ENCODE results near the gene TRAPPC14.

Gene TRAPPC14

GRCh38 chr7:100173806-100174495 lies 15.4 kb upstream of the TRAPPC14 start:
- no peak for DNase-seq (ENCODE audit: low spot score)

GRCh38 chr7:100171840-100172239 lies 13.3 kb upstream of the TRAPPC14 start:
- DNase-seq (ENCODE audit: low spot score): no peak

- DNase-seq (ENCODE audit: low spot score): peak; percentile 51
These were observed 12.7 kb upstream of the TRAPPC14 start for GRCh38 chr7:100171087-100171681.

GRCh38 chr7:100170101-100170897 lies 11.8 kb upstream of the TRAPPC14 start:
- no peak for DNase-seq (ENCODE audit: low spot score)

GRCh38 chr7:100169147-100169850 lies 10.8 kb upstream of the TRAPPC14 start:
- DNase-seq (ENCODE audit: low spot score): no peak

- no peak for DNase-seq (ENCODE audit: low spot score)
These were observed 9.4 kb upstream of the TRAPPC14 start for GRCh38 chr7:100167912-100168323.

GRCh38 chr7:100166970-100167911 lies 8.7 kb upstream of the TRAPPC14 start:
- no peak for DNase-seq (ENCODE audit: low spot score)

GRCh38 chr7:100166317-100166940 lies 7.9 kb upstream of the TRAPPC14 start:
- DNase-seq (ENCODE audit: low spot score): no peak

GRCh38 chr7:100163871-100164270 lies 5.3 kb upstream of the TRAPPC14 start:
- no peak for DNase-seq (ENCODE audit: low spot score)

- no peak for DNase-seq (ENCODE audit: low spot score)
These were observed 4.5 kb upstream of the TRAPPC14 start for GRCh38 chr7:100163006-100163531.

GRCh38 chr7:100160067-100160466 lies 1.5 kb upstream of the TRAPPC14 start:
- no peak for DNase-seq (ENCODE audit: low spot score)

GRCh38 chr7:100159099-100159623 lies 638 bp upstream of the TRAPPC14 start:
- no peak for DNase-seq (ENCODE audit: low spot score)

- peak; percentile 37 for DNase-seq (ENCODE audit: low spot score)
These were observed 942 bp downstream of the TRAPPC14 start for GRCh38 chr7:100157334-100158228.

GRCh38 chr7:100157069-100157333 lies 1.5 kb downstream of the TRAPPC14 start:
- DNase-seq (ENCODE audit: low spot score): no peak

- peak; percentile 46 for DNase-seq (ENCODE audit: low spot score)
These were observed 2.0 kb downstream of the TRAPPC14 start for GRCh38 chr7:100156331-100157068.

- no peak for DNase-seq (ENCODE audit: low spot score)
These were observed 2.8 kb downstream of the TRAPPC14 start for GRCh38 chr7:100155553-100156317.

- no peak for DNase-seq (ENCODE audit: low spot score)
These were observed 3.7 kb downstream of the TRAPPC14 start for GRCh38 chr7:100154651-100155491.

Measured in germinal center (tissue), 1 donor.